Stimulated activated CD4-positive, alpha-beta T cell treated with anti-CD3 and anti-CD28 coated beads, TNF-alpha, amount 100 ng/mL, for 24 hours (primary cell): Measurements from ENCODE around the gene NTM.
"Not testable (repeated sequence)": the region's sequence is repeated elsewhere in the genome, so short reads cannot be mapped to it uniquely, and the experiment has no call there.

Experiments used
- DNase-seq, 3 experiments: peaks; one replicate each; pipeline ENCODE4 v3.0.0-alpha.2; 2020; ENCODE audit warnings: low read depth in 3 of 3

Gene NTM

GRCh38 chr11:132310390-132311375 is 940.3 kb downstream of the NTM start:
- no peak for DNase-seq

- no peak for DNase-seq
Observed at GRCh38 chr11:132311703-132312102, 941.3 kb downstream of the NTM start.

GRCh38 chr11:132312161-132312560 is 941.7 kb downstream of the NTM start:
- DNase-seq = no peak

- DNase-seq = no peak
Observed at GRCh38 chr11:132312701-132313111, 942.3 kb downstream of the NTM start.

- no peak for DNase-seq
Observed at GRCh38 chr11:132314911-132315455, 944.6 kb downstream of the NTM start.

GRCh38 chr11:132315696-132316095 is 945.3 kb downstream of the NTM start:
- DNase-seq = no peak

- no peak for DNase-seq
Observed at GRCh38 chr11:132318421-132319157, 948.2 kb downstream of the NTM start.

GRCh38 chr11:132319419-132319818 is 949.0 kb downstream of the NTM start:
- not testable (repeated sequence) for DNase-seq

GRCh38 chr11:132330515-132330914 is 960.1 kb downstream of the NTM start:
- DNase-seq = no peak

GRCh38 chr11:132332521-132332920 is 962.1 kb downstream of the NTM start:
- no peak for DNase-seq

- DNase-seq = no peak
Observed at GRCh38 chr11:132334769-132335280, 964.4 kb downstream of the NTM start.

- no peak for DNase-seq
Observed at GRCh38 chr11:132335311-132335710, 964.9 kb downstream of the NTM start.

- DNase-seq = no peak
Observed at GRCh38 chr11:132336781-132337535, 966.5 kb downstream of the NTM start.

- DNase-seq = no peak
Observed at GRCh38 chr11:132337819-132338416, 967.5 kb downstream of the NTM start.

GRCh38 chr11:132342408-132342807 is 972.0 kb downstream of the NTM start:
- no peak for DNase-seq

- no peak for DNase-seq
Observed at GRCh38 chr11:132343445-132344175, 973.2 kb downstream of the NTM start.

- no peak for DNase-seq
Observed at GRCh38 chr11:132346558-132347148, 976.2 kb downstream of the NTM start.

GRCh38 chr11:132347156-132348090 is 977.0 kb downstream of the NTM start:
- no peak for DNase-seq
